Coronary artery (tissue), 2 donors: Measurements from ENCODE around the gene ARCN1.
A peak's percentile ranks its signal among the peaks of the same experiment; 100 is the strongest.

Experiments
- DNase-seq: peaks from one replicate; pipeline ENCODE4 v3.0.0-alpha.2; 2017; ENCODE audit warnings: low spot score
- H3K27ac ChIP-seq, 2 donors: fragments of 200-600 bp; sonication (generic); one replicate each; pipeline ENCODE4 v1.5.1; 2016 to 2019
- H3K4me3 ChIP-seq: fragments of 200-600 bp; sonication (generic); 2 replicates; pipeline ENCODE4 v1.5.1; 2016; ENCODE audit warnings: mild to moderate bottlenecking, moderate library complexity
- TF ChIP-seq, protein P1 (sequence below): fragments of 200-600 bp; sonication (generic); IDR thresholded peaks from one replicate; pipeline ENCODE4 v1.5.1; 2019; ENCODE audit warnings: antibody characterized with exemption

ARCN1 gene

GRCh38 chr11:118628861-118629549 is 56.8 kb downstream of the ARCN1 start:
- H3K27ac ChIP-seq = peak overlapping the region in 1 of 2 donors; percentile 50
- no peak overlapping the region for H3K4me3 ChIP-seq
- DNase-seq = no peak
- TF ChIP-seq, protein P1, sequence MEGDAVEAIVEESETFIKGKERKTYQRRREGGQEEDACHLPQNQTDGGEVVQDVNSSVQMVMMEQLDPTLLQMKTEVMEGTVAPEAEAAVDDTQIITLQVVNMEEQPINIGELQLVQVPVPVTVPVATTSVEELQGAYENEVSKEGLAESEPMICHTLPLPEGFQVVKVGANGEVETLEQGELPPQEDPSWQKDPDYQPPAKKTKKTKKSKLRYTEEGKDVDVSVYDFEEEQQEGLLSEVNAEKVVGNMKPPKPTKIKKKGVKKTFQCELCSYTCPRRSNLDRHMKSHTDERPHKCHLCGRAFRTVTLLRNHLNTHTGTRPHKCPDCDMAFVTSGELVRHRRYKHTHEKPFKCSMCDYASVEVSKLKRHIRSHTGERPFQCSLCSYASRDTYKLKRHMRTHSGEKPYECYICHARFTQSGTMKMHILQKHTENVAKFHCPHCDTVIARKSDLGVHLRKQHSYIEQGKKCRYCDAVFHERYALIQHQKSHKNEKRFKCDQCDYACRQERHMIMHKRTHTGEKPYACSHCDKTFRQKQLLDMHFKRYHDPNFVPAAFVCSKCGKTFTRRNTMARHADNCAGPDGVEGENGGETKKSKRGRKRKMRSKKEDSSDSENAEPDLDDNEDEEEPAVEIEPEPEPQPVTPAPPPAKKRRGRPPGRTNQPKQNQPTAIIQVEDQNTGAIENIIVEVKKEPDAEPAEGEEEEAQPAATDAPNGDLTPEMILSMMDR = no peak

DNA sequence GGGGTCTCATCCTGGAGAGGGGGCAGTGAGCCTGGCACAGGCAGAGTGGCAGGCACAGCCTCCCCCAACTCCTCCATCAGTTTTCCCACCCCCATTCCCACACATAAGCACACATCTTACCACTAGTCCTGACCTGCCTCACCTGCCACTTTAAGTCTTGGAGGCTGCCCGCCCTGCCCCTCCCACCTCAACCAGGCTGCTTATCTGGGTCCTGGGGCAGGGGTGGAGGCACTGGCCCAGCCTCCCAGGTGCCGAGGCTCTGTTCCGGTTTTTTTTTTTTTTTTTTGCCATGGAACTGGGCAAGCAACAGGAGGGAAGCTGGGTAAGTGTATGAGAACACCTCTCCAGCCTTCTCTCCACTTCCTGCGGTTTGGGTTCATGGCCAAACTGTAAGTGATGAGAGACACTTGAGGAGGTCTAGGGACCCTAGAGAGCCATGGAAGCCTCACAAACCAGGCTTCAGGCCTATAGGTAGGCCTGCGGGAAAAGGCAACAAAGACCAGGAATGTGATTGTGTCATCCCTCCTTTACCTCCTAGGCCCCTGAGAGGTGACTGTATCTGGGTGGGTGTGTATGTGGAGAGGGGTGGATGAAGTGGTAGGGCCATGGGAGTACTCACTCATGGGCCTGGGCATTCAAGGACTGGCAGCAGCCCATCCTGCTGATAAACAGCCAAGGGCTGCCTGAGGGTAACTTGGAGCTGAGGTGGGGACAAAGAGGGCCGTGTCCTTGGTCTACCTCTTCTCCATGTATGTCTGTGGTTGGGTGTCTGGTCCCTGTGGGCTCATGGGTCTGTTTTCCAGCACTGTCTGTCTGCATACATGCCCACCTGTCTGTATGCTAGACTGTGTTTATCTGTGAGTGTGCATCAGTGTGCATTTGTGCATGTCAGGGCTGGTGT is 57.8 kb downstream of the ARCN1 start:
- Histone ChIP-seq H3K27ac (peak overlapping the region in 1 of 2 donors; percentile 50), H3K4me3 (no peak overlapping the region)
- no peak for DNase-seq
- TF ChIP-seq, protein P1 = no peak

- TF ChIP-seq, protein P1 = no peak
- Histone ChIP-seq H3K4me3 (no peak overlapping the region), H3K27ac (peak overlapping the region in 1 of 2 donors; percentile 1)
- no peak for DNase-seq
These were observed 59.1 kb downstream of the ARCN1 start for GRCh38 chr11:118631142-118631909.

DNA sequence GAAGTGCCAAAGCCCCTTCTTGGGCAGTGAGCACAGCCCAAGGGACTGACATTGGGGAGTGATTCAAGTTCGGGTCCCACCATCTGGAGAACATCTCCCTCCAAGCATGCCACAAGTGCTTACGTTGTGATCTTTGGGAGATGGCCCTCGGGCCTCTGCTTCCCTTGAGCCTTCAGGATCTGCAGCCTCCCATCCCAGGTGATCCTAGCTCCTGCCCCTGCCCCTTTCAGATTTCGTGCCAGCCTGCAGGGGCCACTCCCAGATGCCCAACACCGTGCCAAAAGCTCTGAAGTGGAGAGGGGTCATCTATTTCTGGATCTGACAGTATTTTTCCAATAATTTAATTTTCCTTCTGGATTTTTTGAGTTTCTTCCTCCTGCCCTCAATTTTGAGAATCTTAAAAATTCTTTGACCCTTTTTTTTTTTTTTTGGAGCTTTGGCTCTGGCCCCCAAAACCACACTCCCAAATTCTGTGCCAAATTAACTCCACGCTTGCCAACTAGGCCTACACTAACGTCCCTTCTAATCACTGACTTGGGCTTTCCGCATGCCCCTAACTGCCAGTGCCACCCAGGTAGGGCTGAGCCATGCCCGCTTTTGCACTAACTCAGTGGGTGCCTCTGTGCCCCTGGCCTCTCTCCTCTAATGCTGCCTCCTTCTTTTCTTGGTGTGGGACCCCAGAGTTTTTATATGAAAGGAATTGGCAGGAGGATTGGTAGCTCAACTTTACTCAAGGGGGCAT is 60.5 kb downstream of the ARCN1 start:
- DNase-seq = no peak
- no peak overlapping the region for H3K4me3 ChIP-seq
- TF ChIP-seq, protein P1 = no peak
- peak overlapping the region in 1 of 2 donors; percentile 91 for H3K27ac ChIP-seq

DNA sequence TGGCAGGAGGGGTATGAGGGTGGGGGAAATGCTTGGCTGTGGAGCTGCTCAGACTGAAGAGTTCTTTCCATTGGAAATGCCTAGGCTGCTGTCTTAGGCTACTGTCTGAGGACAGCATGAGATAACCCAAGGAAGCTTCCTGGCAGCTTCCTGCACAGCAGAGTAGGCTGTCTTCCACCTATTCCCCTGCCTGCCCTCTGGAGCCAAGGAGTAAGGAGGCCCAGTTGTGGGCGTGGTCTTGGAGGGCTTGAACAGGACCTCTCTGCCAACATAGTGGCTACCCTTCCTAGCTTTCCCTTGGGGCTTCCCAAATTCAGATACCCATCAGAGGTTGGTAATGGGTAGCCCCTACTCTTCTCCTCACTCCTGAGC is 61.1 kb downstream of the ARCN1 start:
- TF ChIP-seq, protein P1 = no peak
- no peak for DNase-seq
- Histone ChIP-seq H3K4me3 (no peak overlapping the region), H3K27ac (peak overlapping the region; percentile 73 to 91)

DNA sequence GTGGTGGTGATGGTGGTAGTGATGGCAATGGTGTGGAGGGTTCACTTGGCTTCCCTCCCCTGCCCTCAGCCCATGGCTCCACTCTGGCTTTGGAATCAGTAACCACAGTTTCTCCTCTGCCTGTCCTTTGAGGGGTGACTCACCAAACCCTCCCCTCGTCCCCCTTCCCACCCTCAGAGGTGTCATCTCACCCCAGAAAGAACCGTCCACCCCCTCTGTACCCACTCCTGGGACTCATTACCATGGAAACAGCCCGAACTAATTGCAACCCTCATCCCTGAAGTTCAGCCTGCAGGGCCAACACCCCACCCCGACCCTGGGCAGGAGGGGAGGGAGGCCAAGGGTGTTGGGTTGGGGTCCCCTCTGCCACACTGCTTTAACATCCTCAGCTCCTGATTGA is 61.8 kb downstream of the ARCN1 start:
- TF ChIP-seq, protein P1 = no peak
- peak overlapping the region; percentile 61 for H3K4me3 ChIP-seq
- no peak for DNase-seq
- H3K27ac ChIP-seq = peak overlapping the region; percentile 73 to 91
